Measurements from ENCODE around the gene ABCC11. TPM values are rescaled to one million over a fixed set of nuclear protein-coding genes. Genes with fewer than 3 reads are reported as not detected.

ABCC11 gene
- polyA plus RNA-seq, 2 of the 4 experiments (the other 2 are of a cell fraction) = 0.19 to 0.21 TPM

DNA sequence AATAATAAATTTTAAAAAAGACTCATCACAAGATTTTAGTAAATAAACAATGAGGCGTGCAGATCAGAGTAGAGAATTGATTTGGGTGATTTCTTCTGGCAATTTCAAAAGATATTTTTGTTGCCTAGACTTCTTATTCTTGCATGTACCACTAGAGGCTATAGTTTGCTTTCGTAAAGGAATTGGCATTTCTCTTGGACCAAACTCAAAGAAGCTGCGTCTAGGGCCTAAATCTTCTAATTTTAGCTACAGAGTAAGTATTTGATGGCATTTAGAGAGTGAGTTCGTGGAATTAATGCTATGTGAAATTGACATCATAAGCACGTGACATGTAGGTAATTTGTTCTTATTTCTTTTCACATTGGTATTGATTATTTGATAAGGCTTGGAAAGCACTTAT, 24.4 kb upstream of the ABCC11 start:
- Histone ChIP-seq H3K4me3 (no peak overlapping the region), H3K4me2 (no peak overlapping the region), H3K4me1 (no peaks in the 10 kb centered on the region), H3K27ac (no peak overlapping the region), H3K9me3 (no peaks in the 10 kb centered on the region)
- no peak for FAIRE-seq
- TF ChIP-seq GATA3 (IDR thresholded peaks at IDR 0.05; ENCODE audit: borderline replicate concordance) = no peak
- TF ChIP-seq HEYL (CRISPR knock-in tag; IDR thresholded peaks at IDR 0.05) = no peak
- TF ChIP-seq ESRRA (IDR thresholded peaks at IDR 0.05; ENCODE audit: borderline replicate concordance, low read length) = no peak
- no peak for TF ChIP-seq PBX3 (IDR thresholded peaks at IDR 0.05)
- TF ChIP-seq POLR2AphosphoS2 (conservative IDR thresholded peaks at IDR 0.05; ENCODE audit: low read length) = no peak
- ATAC-seq = no peak
- 90% methylated on average over 5 of the region's 5 CpGs for WGBS (ENCODE audit: missing lambda C conversion rate)
- ChIA-PET CTCF (interaction anchor here (1.1 kb wide), 1 partner anchor 10 kb away, joined by 3 read pairs; no protein-coding TSS in a partner anchor), POLR2A (no interaction called here)
- no peak for DNase-seq (ENCODE audit: low read depth in 1 of 2, low spot score in 1 of 2)

DNA sequence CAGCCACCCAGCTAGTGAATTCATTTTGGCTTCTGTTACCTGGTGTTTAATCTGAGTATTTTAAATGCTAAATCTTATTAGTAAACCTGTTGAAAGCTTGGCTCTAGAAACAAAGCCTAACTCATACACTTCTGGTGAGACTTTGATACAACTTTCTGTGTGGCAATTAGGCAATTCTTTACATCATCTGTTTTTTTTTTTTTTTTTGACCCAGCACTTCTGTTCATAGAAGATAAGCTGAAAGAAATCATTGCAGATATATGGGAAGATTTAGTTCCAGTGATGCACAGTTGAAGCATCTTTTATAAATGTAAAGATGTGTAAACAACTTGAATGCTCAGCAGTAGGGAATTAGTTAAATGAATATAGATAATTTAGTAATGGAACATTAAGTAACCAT, 21.7 kb upstream of the ABCC11 start:
- POLR2A ChIA-PET = interaction anchor here (0.6 kb wide), 1 partner anchor 1210 kb away, joined by 3 read pairs; no protein-coding TSS in a partner anchor
- FAIRE-seq = no peak

GRCh38 chr16:48262631-48263030, 15.3 kb upstream of the ABCC11 start:
- ATAC-seq (no peak), FAIRE-seq (no peak), DNase-seq (ENCODE audit: low read depth in 1 of 2, low spot score in 1 of 2) (no peak)
- H3K9me3 ChIP-seq = no peaks in the 10 kb centered on the region
- no peak for TF ChIP-seq CEBPB (IDR thresholded peaks at IDR 0.05)
- no peak for TF ChIP-seq NFE2L2 (conservative IDR thresholded peaks at IDR 0.05; ENCODE audit: low read length)
- TF ChIP-seq ESRRA (IDR thresholded peaks at IDR 0.05; ENCODE audit: borderline replicate concordance, low read length) = no peak
- H3K4me2 ChIP-seq = no peak overlapping the region
- H3K4me1 ChIP-seq = no peaks in the 10 kb centered on the region
- 92% methylated on average over 2 of the region's 2 CpGs for WGBS (ENCODE audit: missing lambda C conversion rate)
- no peak overlapping the region for H3K4me3 ChIP-seq
- POLR2A ChIA-PET = no interaction called here
- CTCF ChIA-PET = no interaction called here
- H3K27ac ChIP-seq = no peak overlapping the region

More for the DNA sequence above, 21.7 kb upstream of the ABCC11 start:
- Histone ChIP-seq H3K27ac (no peak overlapping the region), H3K4me3 (no peak overlapping the region), H3K4me2 (no peak overlapping the region), H3K4me1 (no peaks in the 10 kb centered on the region), H3K9me3 (no peaks in the 10 kb centered on the region)
- CTCF ChIA-PET = no interaction called here
- TF ChIP-seq TFCP2L1 (CRISPR knock-in tag; IDR thresholded peaks at IDR 0.05) = no peak
- no peak for TF ChIP-seq ATOH8 (CRISPR knock-in tag; IDR thresholded peaks at IDR 0.05; ENCODE audit: low read depth)
- TF ChIP-seq RCOR1 (IDR thresholded peaks at IDR 0.05; ENCODE audit: low read depth, low read length) = no peak
- TF ChIP-seq RAD21 (conservative IDR thresholded peaks at IDR 0.05 in 1 of 2, IDR thresholded peaks at IDR 0.05 in 1 of 2) = no peak
- TF ChIP-seq, protein P1, sequence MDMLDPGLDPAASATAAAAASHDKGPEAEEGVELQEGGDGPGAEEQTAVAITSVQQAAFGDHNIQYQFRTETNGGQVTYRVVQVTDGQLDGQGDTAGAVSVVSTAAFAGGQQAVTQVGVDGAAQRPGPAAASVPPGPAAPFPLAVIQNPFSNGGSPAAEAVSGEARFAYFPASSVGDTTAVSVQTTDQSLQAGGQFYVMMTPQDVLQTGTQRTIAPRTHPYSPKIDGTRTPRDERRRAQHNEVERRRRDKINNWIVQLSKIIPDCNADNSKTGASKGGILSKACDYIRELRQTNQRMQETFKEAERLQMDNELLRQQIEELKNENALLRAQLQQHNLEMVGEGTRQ (IDR thresholded peaks at IDR 0.05) = no peak
- no peak for TF ChIP-seq HEYL (CRISPR knock-in tag; IDR thresholded peaks at IDR 0.05)
- ATAC-seq (no peak), DNase-seq (ENCODE audit: low read depth in 1 of 2, low spot score in 1 of 2) (no peak)

- ChIA-PET CTCF (interaction anchor here (0.5 kb wide), 1 partner anchor 33 kb away, joined by 4 read pairs; no protein-coding TSS in a partner anchor), POLR2A (no interaction called here)
- DNase-seq (ENCODE audit: low read depth in 1 of 2, low spot score in 1 of 2) (no peak), ATAC-seq (no peak), FAIRE-seq (no peak)
- H3K9me3 ChIP-seq = no peaks in the 10 kb centered on the region
- H3K27ac ChIP-seq = no peak overlapping the region
- no peak overlapping the region for H3K4me2 ChIP-seq
- 94% methylated on average over 1 of the region's 1 CpG for WGBS (ENCODE audit: missing lambda C conversion rate)
- no peaks in the 10 kb centered on the region for H3K4me1 ChIP-seq
- no peak overlapping the region for H3K4me3 ChIP-seq
- TF ChIP-seq BCL3 (IDR thresholded peaks at IDR 0.05) = no peak
- no peak for TF ChIP-seq PHF8 (IDR thresholded peaks at IDR 0.05; ENCODE audit: borderline replicate concordance, low read depth)
- no peak for TF ChIP-seq BHLHE40 (IDR thresholded peaks at IDR 0.05; ENCODE audit: low read depth, low read length)
- TF ChIP-seq, protein P2, sequence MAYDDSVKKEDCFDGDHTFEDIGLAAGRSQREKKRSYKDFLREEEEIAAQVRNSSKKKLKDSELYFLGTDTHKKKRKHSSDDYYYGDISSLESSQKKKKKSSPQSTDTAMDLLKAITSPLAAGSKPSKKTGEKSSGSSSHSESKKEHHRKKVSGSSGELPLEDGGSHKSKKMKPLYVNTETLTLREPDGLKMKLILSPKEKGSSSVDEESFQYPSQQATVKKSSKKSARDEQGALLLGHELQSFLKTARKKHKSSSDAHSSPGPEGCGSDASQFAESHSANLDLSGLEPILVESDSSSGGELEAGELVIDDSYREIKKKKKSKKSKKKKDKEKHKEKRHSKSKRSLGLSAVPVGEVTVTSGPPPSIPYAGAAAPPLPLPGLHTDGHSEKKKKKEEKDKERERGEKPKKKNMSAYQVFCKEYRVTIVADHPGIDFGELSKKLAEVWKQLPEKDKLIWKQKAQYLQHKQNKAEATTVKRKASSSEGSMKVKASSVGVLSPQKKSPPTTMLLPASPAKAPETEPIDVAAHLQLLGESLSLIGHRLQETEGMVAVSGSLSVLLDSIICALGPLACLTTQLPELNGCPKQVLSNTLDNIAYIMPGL (CRISPR knock-in tag; IDR thresholded peaks at IDR 0.05; ENCODE audit: borderline replicate concordance) = no peak
- TF ChIP-seq, protein P3, sequence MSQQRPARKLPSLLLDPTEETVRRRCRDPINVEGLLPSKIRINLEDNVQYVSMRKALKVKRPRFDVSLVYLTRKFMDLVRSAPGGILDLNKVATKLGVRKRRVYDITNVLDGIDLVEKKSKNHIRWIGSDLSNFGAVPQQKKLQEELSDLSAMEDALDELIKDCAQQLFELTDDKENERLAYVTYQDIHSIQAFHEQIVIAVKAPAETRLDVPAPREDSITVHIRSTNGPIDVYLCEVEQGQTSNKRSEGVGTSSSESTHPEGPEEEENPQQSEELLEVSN (IDR thresholded peaks at IDR 0.05; ENCODE audit: borderline replicate concordance, low read depth) = no peak
- no peak for TF ChIP-seq FOSL2 (IDR thresholded peaks at IDR 0.05)
- no peak for TF ChIP-seq FOSL2 (CRISPR knock-in tag; IDR thresholded peaks at IDR 0.05)
- no peak for TF ChIP-seq CBX2 (IDR thresholded peaks at IDR 0.05; ENCODE audit: borderline replicate concordance, low read depth)
- TF ChIP-seq ZFP36 (IDR thresholded peaks at IDR 0.05; ENCODE audit: borderline replicate concordance, partially characterized antibody) = no peak
- no peak for TF ChIP-seq RFX5 (IDR thresholded peaks at IDR 0.05)
Measured at GRCh38 chr16:48261569-48261968, 14.2 kb upstream of the ABCC11 start.
